B cell (primary cell): Measurements from ENCODE around the gene NR2E1.

Experiments
- CTCF ChIP-seq: fragments of 200-600 bp; IDR thresholded peaks from one replicate; pipeline ENCODE4 v1.8.0; 2022; ENCODE audit warnings: antibody characterized with exemption, mild to moderate bottlenecking
- EZH2 ChIP-seq: IDR thresholded peaks from 2 replicates; pipeline ENCODE4 v1.6.1; 2012; ENCODE audit warnings: borderline replicate concordance, low read depth, mild to moderate bottlenecking, moderate library complexity, low read length; ENCODE audit not compliant: insufficient read depth, poor library complexity, severe bottlenecking

GRCh38 chr6:108127826-108128225 is 38.0 kb upstream of the NR2E1 start:
- TF ChIP-seq CTCF, result no peak
- TF ChIP-seq EZH2, result no peak
